HG03342 (cell line): ENCODE results near the gene GNG4.

Experiments used
- ATAC-seq: cut with Tn5 transposase; IDR thresholded peaks from one replicate; pipeline ENCODE4 v1.9.1; 2021; ENCODE audit warnings: mild to moderate bottlenecking, moderate library complexity; ENCODE audit not compliant: unreplicated experiment

GNG4 gene

GRCh38 chr1:235649368-235650163 is at the start of gene GNG4:
GNG4 (minus strand) TSS chr1:235649784; CDS start chr1:235583838, 65,946 bp downstream.
- ATAC-seq, result no peak

GRCh38 chr1:235697508-235697907 is 47.9 kb upstream of the GNG4 start:
- ATAC-seq, result no peak

GRCh38 chr1:235689356-235689755 is 39.8 kb upstream of the GNG4 start:
- no peak for ATAC-seq

- ATAC-seq, result no peak
Observed at GRCh38 chr1:235688096-235688495, 38.5 kb upstream of the GNG4 start.

- no peak for ATAC-seq
Observed at GRCh38 chr1:235683653-235684052, 34.1 kb upstream of the GNG4 start.

GRCh38 chr1:235682216-235682615 is 32.6 kb upstream of the GNG4 start:
- no peak for ATAC-seq

GRCh38 chr1:235679644-235680043 is 30.1 kb upstream of the GNG4 start:
- ATAC-seq, result no peak

- no peak for ATAC-seq
Observed at GRCh38 chr1:235679005-235679404, 29.4 kb upstream of the GNG4 start.

GRCh38 chr1:235675152-235675890 is 25.7 kb upstream of the GNG4 start:
- ATAC-seq, result no peak

GRCh38 chr1:235673981-235674380 is 24.4 kb upstream of the GNG4 start:
- ATAC-seq, result no peak

GRCh38 chr1:235671992-235672391 is 22.4 kb upstream of the GNG4 start:
- no peak for ATAC-seq

GRCh38 chr1:235670157-235670776 is 20.7 kb upstream of the GNG4 start:
- no peak for ATAC-seq

GRCh38 chr1:235669277-235669676 is 19.7 kb upstream of the GNG4 start:
- no peak for ATAC-seq

GRCh38 chr1:235663628-235664027 is 14.0 kb upstream of the GNG4 start:
- no peak for ATAC-seq

GRCh38 chr1:235661568-235661967 is 12.0 kb upstream of the GNG4 start:
- ATAC-seq, result no peak

GRCh38 chr1:235659186-235659771 is 9.7 kb upstream of the GNG4 start:
- ATAC-seq, result no peak

- ATAC-seq, result no peak
Observed at GRCh38 chr1:235657747-235658526, 8.4 kb upstream of the GNG4 start.

GRCh38 chr1:235657269-235657668 is 7.7 kb upstream of the GNG4 start:
- ATAC-seq, result no peak

- no peak for ATAC-seq
Observed at GRCh38 chr1:235652364-235652763, 2.8 kb upstream of the GNG4 start.

GRCh38 chr1:235651170-235651806 is 1.7 kb upstream of the GNG4 start:
- ATAC-seq, result no peak
